Tibial nerve (tissue), 4 donors: ENCODE data around the gene RGS7BP. TPM values are rescaled to one million over a fixed set of nuclear protein-coding genes. Genes with fewer than 3 reads are reported as not detected.

Experiments used
- DNase-seq, 2 donors: peaks; one replicate each; pipeline ENCODE4 v3.0.0-alpha.2; 2019; ENCODE audit warnings: low spot score in 2 of 2
- H3K27ac ChIP-seq, 4 donors: fragments of 200-600 bp; sonication (generic) in 3 of 4; one replicate each; pipeline ENCODE4 v1.5.1; 2017 to 2019; ENCODE audit warnings: mild to moderate bottlenecking in 1 of 4
- H3K27me3 ChIP-seq, 2 donors: fragments of 200-600 bp; sonication (generic) in 1 of 2; one replicate each; pipeline versions ENCODE4 v1.5.1 to v1.6.0; 2017 to 2019
- H3K36me3 ChIP-seq, 3 donors: fragments of 200-600 bp; sonication (generic); one replicate each; pipeline ENCODE4 v1.5.1; 2018 to 2019
- H3K4me1 ChIP-seq, 4 donors: fragments of 200-600 bp; sonication (generic) in 3 of 4; one replicate each; pipeline ENCODE4 v1.5.1; 2017 to 2019
- H3K4me3 ChIP-seq, 4 donors: fragments of 200-600 bp; sonication (generic) in 3 of 4; one replicate each; pipeline ENCODE4 v1.5.1; 2017 to 2019; ENCODE audit warnings: mild to moderate bottlenecking in 1 of 4, moderate library complexity in 1 of 4
- H3K9me3 ChIP-seq, 4 donors: fragments of 200-600 bp; sonication (generic) in 3 of 4; one replicate each; pipeline ENCODE4 v1.5.1; 2017 to 2019
- EP300 ChIP-seq, 2 donors: sonication (generic); formaldehyde crosslinking; IDR thresholded peaks; one replicate each; pipeline ENCODE4 v1.6.1; 2017; ENCODE audit warnings: antibody characterized with exemption in 2 of 2, mild to moderate bottlenecking in 1 of 2
- POLR2A ChIP-seq, 2 donors: fragments of 450-650 bp; IDR thresholded peaks; one replicate each; pipeline ENCODE4 v1.6.1; 2017; ENCODE audit warnings: antibody characterized with exemption in 2 of 2, mild to moderate bottlenecking in 2 of 2, moderate library complexity in 2 of 2
- WGBS, 2 donors: methylation state at CpG; one replicate each; pipeline ENCODE4 v1.1.5; 2018; 5-methylcytosine and 5-hydroxymethylcytosine counted together
- total RNA-seq, 4 donors: library from RNA; depleted of rRNA; stranded (reverse); fragments of >200 nt; gene quantifications; one replicate each; pipeline ENCODE4 v1.1.0, GENCODE V29; 2016
- TF ChIP-seq, protein P1 (sequence below), 5 experiments: fragments of 200-600 bp in 3 of 5; fragments of 450-650 bp in 2 of 5; sonication (generic) in 3 of 5; IDR thresholded peaks; one replicate each; pipeline ENCODE4 v1.5.1; 2016 to 2019; ENCODE audit warnings: antibody characterized with exemption in 5 of 5, mild to moderate bottlenecking in 3 of 5, moderate library complexity in 2 of 5

RGS7BP gene
- total RNA-seq, 4 donors from 2014 or later = 0.42 to 1.4 (median 0.96) TPM

DNA sequence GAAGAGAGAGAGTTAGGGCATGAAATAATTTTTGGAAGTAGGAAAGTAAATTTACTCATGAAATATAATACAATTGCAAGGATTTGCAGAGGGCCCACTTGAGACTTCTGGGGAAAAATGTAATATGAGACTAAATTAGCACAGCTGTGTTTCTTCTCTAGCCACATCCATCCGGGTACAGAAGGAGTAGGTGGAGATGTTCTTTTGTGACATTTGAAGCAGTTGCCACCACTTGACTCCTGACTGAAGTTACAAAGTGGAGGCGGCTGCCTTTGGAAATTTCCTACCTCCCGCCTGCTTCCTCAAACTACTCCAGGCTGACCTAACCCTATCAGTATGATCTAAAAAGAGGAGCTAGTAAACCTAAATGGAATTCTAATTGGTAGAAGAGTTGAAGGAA, 126.4 kb downstream of the RGS7BP start:
- H3K4me3 ChIP-seq = no peak overlapping the region
- peaks cover 0 to 3% (median 0%) of the 10 kb centered on the region in 4 donors for H3K4me1 ChIP-seq
- no peaks in the 10 kb centered on the region for H3K36me3 ChIP-seq
- no peaks in the 10 kb centered on the region for H3K27me3 ChIP-seq
- H3K9me3 ChIP-seq = no peaks in the 10 kb centered on the region
- no peak for DNase-seq
- H3K27ac ChIP-seq = no peak overlapping the region
- 23 to 33% methylated on average over 3 of the region's 3 CpGs for WGBS, 2 donors
- TF ChIP-seq EP300 (IDR thresholded peaks at IDR 0.05) (no peak), POLR2A (IDR thresholded peaks at IDR 0.05) (no peak)
- TF ChIP-seq, protein P1, sequence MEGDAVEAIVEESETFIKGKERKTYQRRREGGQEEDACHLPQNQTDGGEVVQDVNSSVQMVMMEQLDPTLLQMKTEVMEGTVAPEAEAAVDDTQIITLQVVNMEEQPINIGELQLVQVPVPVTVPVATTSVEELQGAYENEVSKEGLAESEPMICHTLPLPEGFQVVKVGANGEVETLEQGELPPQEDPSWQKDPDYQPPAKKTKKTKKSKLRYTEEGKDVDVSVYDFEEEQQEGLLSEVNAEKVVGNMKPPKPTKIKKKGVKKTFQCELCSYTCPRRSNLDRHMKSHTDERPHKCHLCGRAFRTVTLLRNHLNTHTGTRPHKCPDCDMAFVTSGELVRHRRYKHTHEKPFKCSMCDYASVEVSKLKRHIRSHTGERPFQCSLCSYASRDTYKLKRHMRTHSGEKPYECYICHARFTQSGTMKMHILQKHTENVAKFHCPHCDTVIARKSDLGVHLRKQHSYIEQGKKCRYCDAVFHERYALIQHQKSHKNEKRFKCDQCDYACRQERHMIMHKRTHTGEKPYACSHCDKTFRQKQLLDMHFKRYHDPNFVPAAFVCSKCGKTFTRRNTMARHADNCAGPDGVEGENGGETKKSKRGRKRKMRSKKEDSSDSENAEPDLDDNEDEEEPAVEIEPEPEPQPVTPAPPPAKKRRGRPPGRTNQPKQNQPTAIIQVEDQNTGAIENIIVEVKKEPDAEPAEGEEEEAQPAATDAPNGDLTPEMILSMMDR (IDR thresholded peaks at IDR 0.05) = no peak

DNA sequence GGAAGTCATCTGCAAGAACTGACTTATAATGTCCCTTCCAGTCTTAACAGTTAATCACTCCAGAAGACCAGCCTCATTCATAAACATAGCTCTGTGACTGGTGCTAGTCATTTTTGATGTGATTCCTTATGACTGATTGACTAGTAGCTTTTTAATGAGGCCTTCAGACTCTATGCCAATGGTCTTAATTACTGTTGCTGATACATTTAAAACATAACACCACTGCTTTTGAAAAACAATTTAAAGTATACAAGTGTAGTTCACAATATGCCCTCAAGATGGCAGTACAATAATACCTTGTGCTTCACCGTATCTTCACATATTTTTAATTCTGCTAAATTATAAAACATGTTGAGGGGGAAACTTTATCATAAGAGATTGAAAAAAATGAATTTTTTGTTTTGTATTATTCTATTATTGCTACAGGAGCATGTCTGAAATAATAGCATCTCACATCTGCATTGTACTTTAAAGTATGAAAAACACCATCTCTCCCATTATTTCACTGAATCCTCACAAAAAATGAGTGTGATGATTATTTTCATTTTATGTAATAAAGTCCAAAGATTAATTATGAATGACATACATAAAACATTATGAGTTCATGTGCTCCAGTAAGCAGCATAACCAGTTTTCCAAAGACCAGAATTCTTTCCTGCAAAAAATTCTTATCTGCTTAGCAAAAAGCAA, 129.3 kb downstream of the RGS7BP start:
- no peaks in the 10 kb centered on the region for H3K27me3 ChIP-seq
- H3K9me3 ChIP-seq = no peaks in the 10 kb centered on the region
- TF ChIP-seq, protein P1 (IDR thresholded peaks at IDR 0.05) = peak; percentile 60 to 77 (median 68)
- TF ChIP-seq POLR2A (IDR thresholded peaks at IDR 0.05) (no peak), EP300 (IDR thresholded peaks at IDR 0.05) (no peak)
- no peak overlapping the region for H3K27ac ChIP-seq
- DNase-seq = no peak
- peaks cover 0 to 3% (median 0%) of the 10 kb centered on the region in 4 donors for H3K4me1 ChIP-seq
- no peak overlapping the region for H3K4me3 ChIP-seq
- whole genome bisulfite sequencing, 2 donors = 0 to 2% methylated on average over 1 of the region's 1 CpG
- no peaks in the 10 kb centered on the region for H3K36me3 ChIP-seq

DNA sequence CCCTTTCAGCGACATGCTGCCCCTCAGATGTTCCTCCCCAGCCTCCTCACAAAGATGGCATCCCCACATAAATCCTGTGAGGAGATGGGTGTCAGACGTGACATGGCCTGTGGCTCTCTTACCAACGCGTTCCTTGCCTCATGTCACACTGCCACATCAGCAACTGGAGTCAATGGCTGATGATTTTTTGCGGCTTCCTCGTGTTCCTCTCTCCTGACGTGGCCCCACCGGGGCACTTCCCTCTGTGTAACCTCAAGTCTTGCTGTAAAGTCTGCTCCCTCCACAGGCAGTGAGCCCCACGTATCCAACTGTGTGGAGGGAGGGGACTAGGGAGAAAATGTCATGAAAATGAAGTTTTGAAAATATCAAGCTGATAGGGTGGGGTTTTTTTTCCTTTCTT, 131.3 kb downstream of the RGS7BP start:
- H3K4me1 ChIP-seq = peaks cover 0 to 3% (median 0%) of the 10 kb centered on the region in 4 donors
- H3K27ac ChIP-seq = no peak overlapping the region
- no peaks in the 10 kb centered on the region for H3K36me3 ChIP-seq
- H3K9me3 ChIP-seq = no peaks in the 10 kb centered on the region
- 45 to 52% methylated on average over 9 of the region's 9 CpGs for WGBS, 2 donors
- TF ChIP-seq, protein P1 (IDR thresholded peaks at IDR 0.05) = no peak
- no peaks in the 10 kb centered on the region for H3K27me3 ChIP-seq
- H3K4me3 ChIP-seq = no peak overlapping the region
- no peak for DNase-seq

DNA sequence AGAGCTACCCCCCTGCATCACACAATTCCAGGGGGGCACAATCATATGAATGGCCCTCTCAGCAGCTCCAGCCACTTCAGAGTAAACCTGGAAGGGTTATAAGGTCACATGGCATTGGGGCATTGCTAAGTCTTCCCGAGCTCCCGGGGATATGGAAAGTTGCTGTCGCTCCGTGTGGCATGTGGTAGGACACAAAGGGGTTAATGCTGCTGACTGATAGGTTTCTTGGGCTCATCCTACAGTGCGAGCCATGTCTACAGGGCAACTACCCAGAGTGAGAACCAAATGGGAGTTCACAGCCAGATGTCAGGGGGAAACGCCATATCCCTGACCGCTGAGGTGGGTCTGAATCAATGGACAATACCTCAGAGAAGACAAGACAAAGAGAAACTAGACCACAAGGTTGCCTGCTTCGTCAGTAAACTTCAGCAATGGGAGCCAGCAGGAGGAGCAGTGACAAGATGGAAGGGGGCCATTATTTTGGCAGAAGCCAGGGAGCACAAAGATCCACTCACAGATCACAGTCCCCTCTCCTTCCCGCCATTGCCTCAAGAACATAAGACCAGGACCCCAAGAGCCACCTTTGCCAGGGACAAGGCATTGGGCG, 132.1 kb downstream of the RGS7BP start:
- Histone ChIP-seq H3K9me3 (no peaks in the 10 kb centered on the region), H3K4me3 (no peak overlapping the region), H3K27me3 (no peaks in the 10 kb centered on the region), H3K27ac (no peak overlapping the region), H3K4me1 (no peaks in the 10 kb centered on the region), H3K36me3 (no peaks in the 10 kb centered on the region)
- 47 to 62% methylated on average over 10 of the region's 10 CpGs for WGBS, 2 donors
- no peak for TF ChIP-seq POLR2A (IDR thresholded peaks at IDR 0.05)
- TF ChIP-seq, protein P1 (IDR thresholded peaks at IDR 0.05) = no peak
- TF ChIP-seq EP300 (IDR thresholded peaks at IDR 0.05) = no peak
- no peak for DNase-seq

DNA sequence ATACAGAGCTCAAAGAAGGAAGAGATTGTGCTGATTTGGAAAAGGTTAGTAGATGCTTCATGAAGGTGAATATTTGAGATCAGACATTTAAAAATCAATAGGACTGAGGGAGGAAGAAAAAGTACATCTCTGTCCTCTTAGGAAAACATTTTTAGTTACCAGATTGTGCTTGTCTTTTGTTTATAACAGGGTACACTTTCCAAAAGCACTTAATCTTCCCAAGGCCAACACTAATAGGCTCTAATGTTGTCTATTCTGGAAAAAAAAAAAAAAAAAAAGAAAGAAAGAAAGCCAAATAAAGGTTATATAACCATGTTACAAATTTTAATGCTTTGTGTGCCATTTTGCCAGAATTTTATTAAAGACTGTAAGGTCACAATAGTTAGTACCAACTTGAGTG, 139.0 kb downstream of the RGS7BP start:
- DNase-seq = no peak
- H3K4me1 ChIP-seq = no peaks in the 10 kb centered on the region
- no peak for TF ChIP-seq POLR2A (IDR thresholded peaks at IDR 0.05)
- TF ChIP-seq, protein P1 (IDR thresholded peaks at IDR 0.05) = no peak
- TF ChIP-seq EP300 (IDR thresholded peaks at IDR 0.05) = no peak
- no peak overlapping the region for H3K27ac ChIP-seq
- no peak overlapping the region for H3K4me3 ChIP-seq
- H3K36me3 ChIP-seq = no peaks in the 10 kb centered on the region
- no peaks in the 10 kb centered on the region for H3K27me3 ChIP-seq
- H3K9me3 ChIP-seq = no peaks in the 10 kb centered on the region
